ENCODE measurements around the gene AKNA.
"Not testable (repeated sequence)": the region's sequence is repeated elsewhere in the genome, so short reads cannot be mapped to it uniquely, and the experiment has no call there.

Gene AKNA

GRCh38 chr9:114334490-114334889 is 53.3 kb downstream of the AKNA start:
- DNase-seq, result no peak

- not testable (repeated sequence) for DNase-seq
These were observed 54.1 kb downstream of the AKNA start for GRCh38 chr9:114333718-114334117.

- not testable (repeated sequence) for DNase-seq
These were observed 55.2 kb downstream of the AKNA start for GRCh38 chr9:114332474-114333040.

- not testable (repeated sequence) for DNase-seq
These were observed 56.3 kb downstream of the AKNA start for GRCh38 chr9:114331229-114332195.

DNA sequence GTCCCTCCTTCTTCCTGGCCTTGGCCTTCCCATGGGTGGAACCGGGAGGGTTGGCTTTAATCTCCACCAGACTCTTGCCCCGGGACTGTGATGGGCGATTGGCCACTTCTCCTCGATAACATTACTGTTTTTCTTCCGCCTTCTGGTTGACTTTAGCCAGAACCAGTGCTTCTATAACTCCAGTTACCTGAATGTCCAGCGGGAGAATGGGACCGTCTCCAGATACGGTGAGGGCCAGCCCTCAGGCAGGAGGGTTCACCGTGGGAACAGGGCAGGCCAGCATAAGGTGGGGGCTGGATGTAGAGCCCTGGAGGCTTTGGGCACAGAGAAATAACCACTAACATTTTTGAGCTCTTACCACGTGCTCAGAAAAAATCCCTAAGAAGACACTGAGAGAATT is 57.1 kb downstream of the AKNA start:
- DNase-seq, result no peak

DNA sequence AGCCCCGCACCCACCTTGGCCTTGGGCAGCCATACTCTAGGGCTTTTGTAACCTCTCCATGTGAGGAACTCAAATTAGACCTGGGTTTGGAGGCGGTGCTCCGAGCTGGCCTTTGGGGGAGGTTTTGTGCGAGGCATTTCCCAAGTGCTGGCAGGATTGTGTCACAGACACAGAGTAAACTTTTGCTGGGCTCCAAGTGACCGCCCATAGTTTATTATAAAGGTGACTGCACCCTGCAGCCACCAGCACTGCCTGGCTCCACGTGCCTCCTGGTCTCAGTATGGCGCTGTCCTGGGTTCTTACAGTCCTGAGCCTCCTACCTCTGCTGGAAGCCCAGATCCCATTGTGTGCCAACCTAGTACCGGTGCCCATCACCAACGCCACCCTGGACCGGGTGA is 58.2 kb downstream of the AKNA start, which contains the start of gene ORM2:
Gene ORM2, plus strand, starts transcription at position 245 of the 398 bp plus-strand sequence. Its CDS starts 36 bp downstream, at position 281.
- DNase-seq, result not testable (repeated sequence)

DNA sequence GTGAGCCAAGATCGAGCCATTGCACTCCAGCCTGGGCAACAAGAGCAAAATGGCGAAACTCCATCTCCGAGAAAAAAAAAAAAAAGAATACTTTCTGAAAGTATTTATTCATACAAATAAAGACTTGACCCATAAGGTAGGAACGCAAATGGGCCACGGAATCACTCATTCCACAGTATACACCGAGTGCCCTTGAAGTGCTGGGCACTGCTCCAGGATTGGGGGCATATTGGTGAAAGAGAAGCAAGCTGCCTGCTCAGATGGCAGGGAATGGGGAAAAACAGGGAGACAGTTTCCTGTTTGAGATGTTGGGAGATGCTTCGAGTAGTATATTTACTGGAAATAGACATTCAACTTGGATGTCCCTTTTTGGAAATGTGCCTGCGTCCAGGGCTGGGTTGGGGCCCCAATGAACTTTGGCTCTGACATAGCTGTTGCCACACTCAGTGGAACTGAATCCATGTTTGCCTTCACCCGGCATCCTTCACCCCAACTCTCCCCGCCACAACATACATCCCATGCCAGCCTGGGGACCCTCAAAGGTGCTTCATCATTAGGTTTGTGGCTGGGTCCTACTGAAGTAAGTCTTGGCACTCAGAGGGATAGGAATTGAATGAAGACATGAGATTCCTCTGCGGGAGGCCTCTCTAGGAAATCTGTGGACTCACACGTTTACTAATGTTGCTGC is 58.7 kb downstream of the AKNA start:
- DNase-seq, result not testable (repeated sequence)

DNA sequence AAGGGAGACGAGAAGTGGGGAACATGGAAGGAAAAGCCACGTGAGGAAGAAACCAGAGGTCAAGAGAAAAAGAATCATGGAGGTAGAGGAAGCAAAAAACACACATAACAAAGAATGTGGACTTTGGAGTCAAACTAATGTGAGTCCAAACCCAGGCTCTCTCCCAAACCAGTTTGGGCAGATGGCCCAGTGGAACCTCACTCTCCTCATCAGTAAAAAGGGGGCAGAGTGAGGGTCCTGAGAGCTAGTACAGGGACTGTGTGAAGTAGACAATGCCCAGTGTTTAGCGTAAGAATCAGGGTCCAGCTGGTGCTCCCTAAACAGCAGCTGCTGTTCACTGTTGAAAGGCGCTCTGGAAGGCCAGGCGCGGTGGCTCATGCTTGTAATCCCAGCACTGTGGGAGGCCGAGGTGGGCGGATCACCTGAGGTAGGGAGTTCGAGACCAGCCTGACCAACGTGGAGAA is 59.4 kb downstream of the AKNA start:
- not testable (repeated sequence) for DNase-seq

GRCh38 chr9:114327749-114328148 is 60.0 kb downstream of the AKNA start:
- no peak for DNase-seq

GRCh38 chr9:114325684-114326254 is 62.0 kb downstream of the AKNA start:
- not testable (repeated sequence) for DNase-seq

- DNase-seq, result not testable (repeated sequence)
These were observed 62.8 kb downstream of the AKNA start for GRCh38 chr9:114324965-114325364.

GRCh38 chr9:114324492-114324891 is 63.3 kb downstream of the AKNA start:
- DNase-seq, result no peak

- not testable (repeated sequence) for DNase-seq
These were observed 63.9 kb downstream of the AKNA start for GRCh38 chr9:114323849-114324248.

- not testable (repeated sequence) for DNase-seq
These were observed 64.8 kb downstream of the AKNA start, which contains the start of gene ORM1 for GRCh38 chr9:114322831-114323531. TSS of gene ORM1 (plus strand) at chr9:114323098. CDS start at chr9:114323134, 36 bp downstream.

DNA sequence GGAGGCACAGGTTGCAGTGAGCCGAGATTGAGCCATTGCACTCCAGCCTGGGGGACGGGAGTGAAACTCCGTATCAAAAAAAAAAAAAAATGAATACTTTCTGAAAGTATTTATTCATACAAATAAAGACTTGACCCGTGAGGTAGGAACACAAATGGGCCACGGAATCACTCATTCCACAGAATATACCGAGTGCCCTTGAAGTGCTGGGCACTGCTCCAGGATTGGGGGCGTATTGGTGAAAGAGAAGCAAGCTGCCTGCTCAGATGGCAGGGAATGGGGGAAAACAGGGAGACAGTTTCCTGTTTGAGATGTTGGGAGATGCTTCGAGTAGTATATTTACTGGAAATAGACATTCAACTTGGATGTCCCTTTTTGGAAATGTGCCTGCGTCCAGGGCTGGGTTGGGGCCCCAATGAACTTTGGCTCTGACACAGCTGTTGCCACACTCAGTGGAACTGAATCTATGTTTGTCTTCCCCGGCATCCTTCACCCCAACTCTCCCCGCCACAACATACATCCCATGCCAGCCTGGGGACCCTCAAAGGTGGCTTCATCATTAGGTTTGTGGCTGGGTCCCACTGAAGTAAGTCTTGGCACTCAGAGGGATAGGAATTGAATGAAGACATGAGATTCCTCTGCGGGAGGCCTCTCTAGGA is 65.5 kb downstream of the AKNA start:
- not testable (repeated sequence) for DNase-seq

DNA sequence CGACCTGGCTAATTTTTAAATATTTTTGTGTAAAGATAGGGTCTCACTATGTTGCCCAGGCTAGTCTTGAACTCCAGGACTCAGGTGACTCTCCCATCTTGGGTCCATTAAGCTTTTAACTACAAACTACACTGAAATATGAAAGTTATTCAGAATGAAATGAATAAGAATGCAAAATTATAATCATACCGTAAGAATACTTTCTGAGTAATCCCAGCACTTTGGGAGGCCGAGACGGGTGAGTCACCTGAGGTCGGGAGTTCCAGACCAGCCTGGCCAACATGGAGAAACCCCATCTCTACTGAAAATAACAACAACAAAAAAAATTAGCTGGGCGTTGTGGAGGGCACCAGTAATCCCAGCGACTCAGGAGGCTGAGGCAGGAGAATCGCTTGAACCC is 66.0 kb downstream of the AKNA start:
- DNase-seq, result no peak

GRCh38 chr9:114320710-114321109 is 67.1 kb downstream of the AKNA start:
- not testable (repeated sequence) for DNase-seq

- no peak for DNase-seq
These were observed 68.6 kb downstream of the AKNA start for GRCh38 chr9:114319147-114319546.

DNA sequence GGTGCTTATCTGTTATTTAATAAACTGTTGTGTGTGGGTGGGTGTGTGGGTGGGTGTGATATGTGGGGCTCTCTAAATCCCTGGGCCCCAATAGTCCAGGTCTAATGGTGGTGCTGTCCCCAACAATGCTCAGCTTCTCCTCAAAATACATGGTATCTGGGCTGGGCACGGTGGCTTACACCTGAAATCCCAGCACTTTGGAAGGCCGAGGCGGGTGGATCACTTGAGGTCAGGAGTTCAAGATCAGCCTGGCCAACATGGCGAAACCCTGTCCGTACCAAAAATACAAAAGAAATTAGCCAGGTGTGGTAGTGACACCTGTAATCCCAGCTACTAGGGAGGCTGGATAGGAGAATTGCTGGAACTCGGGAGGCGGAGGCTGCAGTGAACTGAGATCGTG is 69.4 kb downstream of the AKNA start:
- DNase-seq, result no peak

GRCh38 chr9:114317665-114318357 is 70.0 kb downstream of the AKNA start:
- DNase-seq, result no peak
